Measurements from ENCODE around the gene FXYD7.
"Not testable (repeated sequence)": the region's sequence is repeated elsewhere in the genome, so short reads cannot be mapped to it uniquely, and the experiment has no call there.

Gene FXYD7

GRCh38 chr19:35194012-35194984 is 51.2 kb downstream of the FXYD7 start:
- DNase-seq (ENCODE audit: low read depth in 3 of 3, low spot score in 1 of 3): no peak

DNA sequence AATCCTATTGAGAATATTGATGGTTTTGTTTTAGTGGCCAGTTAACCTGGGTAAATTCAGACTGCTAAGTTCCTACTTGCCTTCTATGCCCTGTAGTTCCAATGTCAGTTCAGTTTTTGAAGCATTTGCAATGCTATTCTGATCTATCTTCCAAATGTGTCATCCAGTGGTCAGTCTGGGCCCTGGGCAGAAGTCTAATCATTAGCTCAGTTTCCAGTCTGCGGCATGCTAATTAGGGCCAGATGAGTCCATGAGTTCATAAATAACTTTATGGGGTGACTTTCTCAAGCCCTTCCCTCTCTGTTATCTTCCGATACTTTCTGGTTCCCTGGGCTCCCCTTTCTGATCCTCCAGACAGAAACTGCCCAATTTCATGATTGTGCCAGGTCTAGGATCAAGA is 52.8 kb downstream of the FXYD7 start:
- DNase-seq (ENCODE audit: low read depth in 3 of 3, low spot score in 1 of 3): no peak

- DNase-seq (ENCODE audit: low read depth in 3 of 3, low spot score in 1 of 3): not testable (repeated sequence)
Observed at GRCh38 chr19:35196861-35197260, 53.8 kb downstream of the FXYD7 start.

DNA sequence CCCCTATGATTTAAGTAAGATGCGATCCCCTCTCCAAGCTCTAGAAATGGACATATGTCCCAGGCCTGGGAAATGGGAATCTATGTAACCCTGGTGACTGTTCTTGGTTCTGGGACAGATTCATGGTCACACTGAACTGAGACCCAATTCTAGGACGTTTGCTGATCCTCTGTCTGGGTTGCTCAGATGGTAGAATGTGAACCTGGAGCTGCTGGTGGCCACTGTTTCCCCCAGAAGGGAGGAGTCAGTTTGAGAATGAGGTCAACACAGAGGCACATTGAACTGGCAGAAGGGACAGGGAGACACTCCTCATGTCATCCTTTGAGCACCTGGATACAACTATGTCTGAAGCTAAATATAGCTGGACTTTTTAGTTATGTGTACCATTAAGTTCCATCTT is 56.4 kb downstream of the FXYD7 start:
- DNase-seq (ENCODE audit: low read depth in 3 of 3, low spot score in 1 of 3): no peak

- no peak for DNase-seq (ENCODE audit: low read depth in 3 of 3, low spot score in 1 of 3)
Observed at GRCh38 chr19:35202722-35203688, 60.0 kb downstream of the FXYD7 start.

Data from stimulated activated CD4-positive, alpha-beta T cell treated with anti-CD3 and anti-CD28 coated beads, TNF-alpha, amount 100 ng/mL, for 1 hour (primary cell).